PC-3 (cell line): ENCODE results near the gene OR2L5. TPM values are rescaled to one million over a fixed set of nuclear protein-coding genes. Genes with fewer than 3 reads are reported as not detected.

Experiments used
- ATAC-seq: fragments of 200-7000 bp; cut with Tn5 transposase; 2 replicates; pipeline ENCODE4 v1.9.1; 2020; ENCODE audit warnings: mild to moderate bottlenecking, moderate library complexity
- BruUV-seq: library from RNA; stranded (reverse); fragments of 400-500 nt; replicated peaks from 2 replicates; lab custom pipeline; 2021; lab: Mats Ljungman, UMichigan
- CTCF ChIA-PET: fragments of 300-600 bp; sonication (Branson Sonifier 250); formaldehyde crosslinking; loops from one replicate; lab custom pipeline; 2022; ENCODE audit warnings: antibody characterized with exemption; lab: Charles Lee
- POLR2A ChIA-PET: fragments of 300-600 bp; sonication (Branson Sonifier 250); formaldehyde crosslinking; loops from one replicate; lab custom pipeline; 2022; ENCODE audit warnings: antibody characterized with exemption; ENCODE audit not compliant: unreplicated experiment; lab: Charles Lee
- DNase-seq: peaks from one replicate; pipeline ENCODE4 v3.0.0-alpha.2; 2015
- H2AFZ ChIP-seq: fragments of 300-600 bp; sonication (generic); 2 replicates; pipeline ENCODE4 v1.6.0; 2016; ENCODE audit warnings: antibody characterized with exemption, low read length
- H3F3A ChIP-seq: fragments of 300-600 bp; sonication (generic); one replicate; pipeline ENCODE4 v1.6.0; 2017; ENCODE audit warnings: antibody characterized with exemption, low read length, control low read depth, mild to moderate bottlenecking; ENCODE audit not compliant: unreplicated experiment
- H3K27ac ChIP-seq: fragments of 300-600 bp; sonication (generic); 2 replicates; pipeline ENCODE4 v1.5.1; 2016; ENCODE audit warnings: mild to moderate bottlenecking, low read length
- H3K27me3 ChIP-seq: fragments of 300-600 bp; sonication (generic); 2 replicates; pipeline ENCODE4 v1.6.1; 2016; ENCODE audit warnings: low read length, mixed read lengths
- H3K36me3 ChIP-seq: fragments of 300-600 bp; sonication (generic); 2 replicates; pipeline ENCODE4 v1.6.1; 2016; ENCODE audit warnings: low read depth, mixed run types, low read length, mixed read lengths
- H3K4me1 ChIP-seq: fragments of 300-600 bp; sonication (generic); 2 replicates; pipeline ENCODE4 v1.5.1; 2016; ENCODE audit warnings: low read length; ENCODE audit not compliant: insufficient read depth
- H3K4me2 ChIP-seq: fragments of 300-600 bp; sonication (generic); 2 replicates; pipeline ENCODE4 v1.6.0; 2016; ENCODE audit warnings: low read length
- H3K4me3 ChIP-seq: fragments of 300-600 bp; sonication (generic); 2 replicates; pipeline ENCODE4 v1.5.1; 2016; ENCODE audit warnings: mild to moderate bottlenecking, low read length, mixed read lengths
- H3K79me2 ChIP-seq: fragments of 300-600 bp; sonication (generic); 2 replicates; pipeline ENCODE4 v1.6.1; 2017; ENCODE audit warnings: low read length, mixed read lengths
- H3K9ac ChIP-seq: fragments of 300-600 bp; sonication (generic); 2 replicates; pipeline ENCODE4 v1.6.0; 2016; ENCODE audit warnings: mild to moderate bottlenecking, low read length
- H3K9me2 ChIP-seq: fragments of 300-600 bp; sonication (generic); replicated peaks from 2 replicates; pipeline ENCODE4 v1.6.1; 2016; ENCODE audit warnings: mixed run types, low read length, mixed read lengths
- H3K9me3 ChIP-seq: fragments of 300-600 bp; sonication (generic); 2 replicates; pipeline ENCODE4 v1.6.1; 2016; ENCODE audit warnings: low read length, mixed read lengths
- H4K20me1 ChIP-seq: fragments of 300-600 bp; sonication (generic); 2 replicates; pipeline ENCODE4 v1.6.1; 2016; ENCODE audit warnings: low read length, mixed read lengths
- CTCF ChIP-seq: fragments of 300-600 bp; sonication (generic); conservative IDR thresholded peaks from 2 replicates; pipeline ENCODE4 v1.5.1; 2017; ENCODE audit warnings: antibody characterized with exemption, low read depth, mild to moderate bottlenecking, low read length
- EZH2 ChIP-seq: fragments of 300-600 bp; sonication (generic); IDR thresholded peaks from one replicate; pipeline ENCODE4 v1.6.1; 2017; ENCODE audit warnings: antibody characterized with exemption, mild to moderate bottlenecking, low read length; ENCODE audit not compliant: unreplicated experiment
- EZH2phosphoT487 ChIP-seq: fragments of 300-600 bp; sonication (generic); IDR thresholded peaks from 2 replicates; pipeline ENCODE4 v1.6.1; 2018; ENCODE audit warnings: mild to moderate bottlenecking, antibody characterized with exemption, low read length, borderline replicate concordance
- intact Hi-C: fragments of 100-400 bp; cut with micrococcal nuclease; formaldehyde crosslinking; loops from 2 replicates; pipeline ENCODE4 v1.9.0; 2023
- total RNA-seq: library from RNA; depleted of rRNA; stranded (reverse); fragments of >200 nt; gene quantifications from 2 replicates; pipeline ENCODE4 v1.2.3, GENCODE V29; 2014

Gene OR2L5
- total RNA-seq, 1 experiment from 2014 or later: 0.07 TPM

GRCh38 chr1:247966532-247967204, 46.8 kb upstream of the OR2L5 start:
- ChIA-PET POLR2A (no interaction called here), CTCF (no interaction called here)
- TF ChIP-seq EZH2phosphoT487 (no peak), EZH2 (no peak), CTCF (no peak)
- Histone ChIP-seq H3K4me2 (peak overlapping the region; percentile 9; the same call in 1 of the 2 replicates), H3K4me1 (peaks cover 6% of the 10 kb centered on the region), H3K27me3 (no peaks in the 10 kb centered on the region), H3K9ac (no peak overlapping the region), H3F3A (no peaks in the 10 kb centered on the region), H4K20me1 (no peaks in the 10 kb centered on the region), H3K9me2 (no peaks in the 10 kb centered on the region), H3K27ac (no peak overlapping the region), H3K9me3 (no peaks in the 10 kb centered on the region), H3K36me3 (no peaks in the 10 kb centered on the region), H2AFZ (peak overlapping the region; percentile 16; the same call in 1 of the 2 replicates), H3K4me3 (no peak overlapping the region), H3K79me2 (no peaks in the 10 kb centered on the region)
- DNase-seq (no peak), ATAC-seq (no peak)
- BruUV-seq: no TSS peak
- intact Hi-C loops: no loop called here

GRCh38 chr1:247992986-247993385, 20.5 kb upstream of the OR2L5 start:
- Histone ChIP-seq H3K27me3 (no peaks in the 10 kb centered on the region), H3K4me3 (no peak overlapping the region), H3K9me2 (no peaks in the 10 kb centered on the region), H3K36me3 (no peaks in the 10 kb centered on the region), H3K4me2 (no peak overlapping the region), H3K4me1 (no peaks in the 10 kb centered on the region), H3K79me2 (no peaks in the 10 kb centered on the region), H3K9ac (no peak overlapping the region), H4K20me1 (no peaks in the 10 kb centered on the region), H3F3A (no peaks in the 10 kb centered on the region), H3K9me3 (no peaks in the 10 kb centered on the region), H3K27ac (no peak overlapping the region), H2AFZ (no peak overlapping the region)
- BruUV-seq: no TSS peak
- ChIA-PET CTCF (no interaction called here), POLR2A (no interaction called here)
- DNase-seq: no peak
- no peak for TF ChIP-seq CTCF
- no peak for TF ChIP-seq EZH2phosphoT487
- TF ChIP-seq EZH2: no peak
- intact Hi-C loops: no loop called here
- ATAC-seq: no peak

GRCh38 chr1:247998811-247999210, 14.6 kb upstream of the OR2L5 start:
- Histone ChIP-seq H3K9me3 (no peaks in the 10 kb centered on the region), H3K79me2 (no peaks in the 10 kb centered on the region), H3K4me1 (peaks cover 12% of the 10 kb centered on the region; the same call in 1 of the 2 replicates), H4K20me1 (no peaks in the 10 kb centered on the region), H3K36me3 (no peaks in the 10 kb centered on the region), H3F3A (no peaks in the 10 kb centered on the region), H3K9me2 (no peaks in the 10 kb centered on the region), H3K4me2 (no peak overlapping the region), H2AFZ (no peak overlapping the region), H3K9ac (no peak overlapping the region), H3K27ac (no peak overlapping the region), H3K27me3 (no peaks in the 10 kb centered on the region), H3K4me3 (no peak overlapping the region)
- TF ChIP-seq EZH2 (no peak), CTCF (no peak), EZH2phosphoT487 (no peak)
- POLR2A ChIA-PET: no interaction called here
- no TSS peak for BruUV-seq
- ATAC-seq (no peak), DNase-seq (no peak)
- intact Hi-C loops: no loop called here
- CTCF ChIA-PET: no interaction called here
